Measurements from ENCODE around the gene SEMA3D. TPM values are rescaled to one million over a fixed set of nuclear protein-coding genes. Genes with fewer than 3 reads are reported as not detected.

Gene SEMA3D
- total and polyA plus RNA-seq, 2 experiments from 2014 or later, result 1.5 to 7.2 TPM

DNA sequence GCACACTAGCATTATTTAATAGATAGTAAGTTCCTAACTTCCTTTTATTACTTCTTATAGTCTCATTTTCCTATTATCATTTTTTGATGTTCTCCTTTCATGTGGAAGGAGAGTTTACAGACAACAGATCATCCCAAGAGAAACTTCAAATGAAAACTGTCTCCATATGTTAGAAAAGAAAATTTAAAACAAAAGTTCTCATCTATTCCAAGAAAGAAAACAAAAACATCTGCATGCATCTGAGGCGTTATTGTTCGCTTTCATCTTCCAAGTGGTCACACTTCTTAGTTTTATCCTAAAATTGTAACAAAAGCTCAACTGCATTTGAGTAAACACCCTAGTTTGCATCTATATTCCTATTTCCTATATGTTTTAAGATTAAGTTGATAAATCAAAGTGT is 126.2 kb downstream of the SEMA3D start:
- no peaks in the 10 kb centered on the region for H3K27me3 Mint-ChIP-seq (ENCODE audit: insufficient read depth, low read depth, poor library complexity)
- no peak overlapping the region for H2AFZ ChIP-seq
- no peak for TF ChIP-seq STAT1 (IDR thresholded peaks at IDR 0.05; ENCODE audit: unreplicated experiment)
- no peak for TF ChIP-seq ZNF331 (CRISPR knock-in tag; IDR thresholded peaks at IDR 0.05; ENCODE audit: low read depth)
- TF ChIP-seq EZH2 (IDR thresholded peaks at IDR 0.05; ENCODE audit: low read depth, unreplicated experiment), result no peak
- no peak for TF ChIP-seq CREB1 (CRISPR knock-in tag; IDR thresholded peaks at IDR 0.05; ENCODE audit: low read depth)
- TF ChIP-seq EZH2phosphoT487 (IDR thresholded peaks at IDR 0.05; ENCODE audit: unreplicated experiment), result no peak

GRCh38 chr7:85055906-85056305 is 130.9 kb downstream of the SEMA3D start:
- Histone ChIP-seq H3K4me2 (no peak overlapping the region), H3K9me2 (ENCODE audit: insufficient read depth) (no peaks in the 10 kb centered on the region), H3K4me3 (no peak overlapping the region), H4K20me1 (replicated peaks; ENCODE audit: insufficient read depth) (no peaks in the 10 kb centered on the region), H3K36me3 (ENCODE audit: insufficient read depth) (no peaks in the 10 kb centered on the region), H3K27ac (ENCODE audit: low read depth) (no peak overlapping the region), H3K79me2 (replicated peaks; ENCODE audit: insufficient read depth) (no peaks in the 10 kb centered on the region), H3K27me3 (ENCODE audit: insufficient read depth) (no peaks in the 10 kb centered on the region), H3F3A (replicated peaks; ENCODE audit: low read depth) (no peaks in the 10 kb centered on the region), H2AFZ (no peak overlapping the region), H3K4me1 (ENCODE audit: insufficient read depth) (no peaks in the 10 kb centered on the region)
- Mint-ChIP-seq H3K4me1 (peaks cover 6% of the 10 kb centered on the region; the same call in 2 of the 3 replicates), H3K36me3 (ENCODE audit: low read depth) (no peaks in the 10 kb centered on the region), H3K9me3 (no peaks in the 10 kb centered on the region), H3K27ac (no peak overlapping the region), H3K4me3 (no peak overlapping the region), H3K27me3 (ENCODE audit: insufficient read depth, low read depth, poor library complexity) (peaks cover 3% of the 10 kb centered on the region)
- TF ChIP-seq EZH2phosphoT487 (IDR thresholded peaks at IDR 0.05; ENCODE audit: unreplicated experiment), result no peak
- TF ChIP-seq EZH2 (IDR thresholded peaks at IDR 0.05; ENCODE audit: low read depth, unreplicated experiment), result no peak
- no peak for TF ChIP-seq ZNF331 (CRISPR knock-in tag; IDR thresholded peaks at IDR 0.05; ENCODE audit: low read depth)
- DNase-seq (ENCODE audit: low spot score), result no peak
- ATAC-seq, result no peak

More for the DNA sequence above, 126.2 kb downstream of the SEMA3D start:
- no peaks in the 10 kb centered on the region for H3K79me2 ChIP-seq (replicated peaks; ENCODE audit: insufficient read depth)
- Mint-ChIP-seq H3K4me1 (peaks cover under 1% of the 10 kb centered on the region; the same call in 2 of the 3 replicates), H3K4me3 (no peak overlapping the region), H3K36me3 (ENCODE audit: low read depth) (no peaks in the 10 kb centered on the region), H3K27ac (no peak overlapping the region), H3K9me3 (no peaks in the 10 kb centered on the region)
- ATAC-seq (no peak), DNase-seq (ENCODE audit: low spot score) (no peak)
- H3K27me3 ChIP-seq (ENCODE audit: insufficient read depth), result no peaks in the 10 kb centered on the region
- no peak overlapping the region for H3K4me3 ChIP-seq
- no peak overlapping the region for H3K27ac ChIP-seq (ENCODE audit: low read depth)
- H4K20me1 ChIP-seq (replicated peaks; ENCODE audit: insufficient read depth), result no peaks in the 10 kb centered on the region
- no peak overlapping the region for H3K4me2 ChIP-seq
- H3F3A ChIP-seq (replicated peaks; ENCODE audit: low read depth), result no peaks in the 10 kb centered on the region
- no peaks in the 10 kb centered on the region for H3K4me1 ChIP-seq (ENCODE audit: insufficient read depth)
- no peaks in the 10 kb centered on the region for H3K36me3 ChIP-seq (ENCODE audit: insufficient read depth)
- no peaks in the 10 kb centered on the region for H3K9me2 ChIP-seq (ENCODE audit: insufficient read depth)

DNA sequence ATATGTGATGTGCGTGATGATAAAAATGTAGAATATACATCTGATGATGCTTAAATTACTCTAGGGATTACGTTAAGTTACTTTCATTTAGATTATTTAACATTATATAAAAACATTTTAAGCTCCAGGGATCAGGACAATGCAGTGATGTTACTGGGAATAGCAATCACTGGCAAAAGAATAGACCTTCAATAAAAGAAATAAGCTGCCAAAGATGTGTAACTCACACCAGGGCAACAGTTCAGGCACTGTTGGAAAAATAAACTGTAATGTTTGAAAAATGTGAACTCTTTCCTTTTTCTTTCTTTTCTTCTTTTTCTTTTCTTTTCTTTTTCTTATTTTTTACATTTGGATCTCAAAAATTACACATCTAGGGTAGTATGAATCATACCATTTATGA is 131.7 kb downstream of the SEMA3D start:
- H3K27me3 ChIP-seq (ENCODE audit: insufficient read depth), result no peaks in the 10 kb centered on the region
- H3K9me3 Mint-ChIP-seq, result no peaks in the 10 kb centered on the region
- no peaks in the 10 kb centered on the region for H3F3A ChIP-seq (replicated peaks; ENCODE audit: low read depth)
- no peak overlapping the region for H3K4me3 Mint-ChIP-seq
- peaks cover 3% of the 10 kb centered on the region for H3K27me3 Mint-ChIP-seq (ENCODE audit: insufficient read depth, low read depth, poor library complexity)
- no peak for ATAC-seq
- H2AFZ ChIP-seq, result no peak overlapping the region
- no peak overlapping the region for H3K27ac ChIP-seq (ENCODE audit: low read depth)
- H4K20me1 ChIP-seq (replicated peaks; ENCODE audit: insufficient read depth), result no peaks in the 10 kb centered on the region
- no peak overlapping the region for H3K4me2 ChIP-seq
- no peaks in the 10 kb centered on the region for H3K9me2 ChIP-seq (ENCODE audit: insufficient read depth)
- H3K4me1 Mint-ChIP-seq, result peaks cover 6% of the 10 kb centered on the region; the same call in 2 of the 3 replicates
- H3K79me2 ChIP-seq (replicated peaks; ENCODE audit: insufficient read depth), result no peaks in the 10 kb centered on the region
- H3K4me3 ChIP-seq, result no peak overlapping the region
- H3K36me3 ChIP-seq (ENCODE audit: insufficient read depth), result no peaks in the 10 kb centered on the region
- no peak for DNase-seq (ENCODE audit: low spot score)
- H3K4me1 ChIP-seq (ENCODE audit: insufficient read depth), result no peaks in the 10 kb centered on the region
- H3K36me3 Mint-ChIP-seq (ENCODE audit: low read depth), result no peaks in the 10 kb centered on the region
- H3K27ac Mint-ChIP-seq, result no peak overlapping the region
- no peak for TF ChIP-seq CREB1 (CRISPR knock-in tag; IDR thresholded peaks at IDR 0.05; ENCODE audit: low read depth)
- no peak for TF ChIP-seq POLR2AphosphoS5 (IDR thresholded peaks at IDR 0.05; ENCODE audit: low read depth)
- no peak for TF ChIP-seq NANOG (IDR thresholded peaks at IDR 0.05; ENCODE audit: borderline replicate concordance)
- TF ChIP-seq, protein P1, sequence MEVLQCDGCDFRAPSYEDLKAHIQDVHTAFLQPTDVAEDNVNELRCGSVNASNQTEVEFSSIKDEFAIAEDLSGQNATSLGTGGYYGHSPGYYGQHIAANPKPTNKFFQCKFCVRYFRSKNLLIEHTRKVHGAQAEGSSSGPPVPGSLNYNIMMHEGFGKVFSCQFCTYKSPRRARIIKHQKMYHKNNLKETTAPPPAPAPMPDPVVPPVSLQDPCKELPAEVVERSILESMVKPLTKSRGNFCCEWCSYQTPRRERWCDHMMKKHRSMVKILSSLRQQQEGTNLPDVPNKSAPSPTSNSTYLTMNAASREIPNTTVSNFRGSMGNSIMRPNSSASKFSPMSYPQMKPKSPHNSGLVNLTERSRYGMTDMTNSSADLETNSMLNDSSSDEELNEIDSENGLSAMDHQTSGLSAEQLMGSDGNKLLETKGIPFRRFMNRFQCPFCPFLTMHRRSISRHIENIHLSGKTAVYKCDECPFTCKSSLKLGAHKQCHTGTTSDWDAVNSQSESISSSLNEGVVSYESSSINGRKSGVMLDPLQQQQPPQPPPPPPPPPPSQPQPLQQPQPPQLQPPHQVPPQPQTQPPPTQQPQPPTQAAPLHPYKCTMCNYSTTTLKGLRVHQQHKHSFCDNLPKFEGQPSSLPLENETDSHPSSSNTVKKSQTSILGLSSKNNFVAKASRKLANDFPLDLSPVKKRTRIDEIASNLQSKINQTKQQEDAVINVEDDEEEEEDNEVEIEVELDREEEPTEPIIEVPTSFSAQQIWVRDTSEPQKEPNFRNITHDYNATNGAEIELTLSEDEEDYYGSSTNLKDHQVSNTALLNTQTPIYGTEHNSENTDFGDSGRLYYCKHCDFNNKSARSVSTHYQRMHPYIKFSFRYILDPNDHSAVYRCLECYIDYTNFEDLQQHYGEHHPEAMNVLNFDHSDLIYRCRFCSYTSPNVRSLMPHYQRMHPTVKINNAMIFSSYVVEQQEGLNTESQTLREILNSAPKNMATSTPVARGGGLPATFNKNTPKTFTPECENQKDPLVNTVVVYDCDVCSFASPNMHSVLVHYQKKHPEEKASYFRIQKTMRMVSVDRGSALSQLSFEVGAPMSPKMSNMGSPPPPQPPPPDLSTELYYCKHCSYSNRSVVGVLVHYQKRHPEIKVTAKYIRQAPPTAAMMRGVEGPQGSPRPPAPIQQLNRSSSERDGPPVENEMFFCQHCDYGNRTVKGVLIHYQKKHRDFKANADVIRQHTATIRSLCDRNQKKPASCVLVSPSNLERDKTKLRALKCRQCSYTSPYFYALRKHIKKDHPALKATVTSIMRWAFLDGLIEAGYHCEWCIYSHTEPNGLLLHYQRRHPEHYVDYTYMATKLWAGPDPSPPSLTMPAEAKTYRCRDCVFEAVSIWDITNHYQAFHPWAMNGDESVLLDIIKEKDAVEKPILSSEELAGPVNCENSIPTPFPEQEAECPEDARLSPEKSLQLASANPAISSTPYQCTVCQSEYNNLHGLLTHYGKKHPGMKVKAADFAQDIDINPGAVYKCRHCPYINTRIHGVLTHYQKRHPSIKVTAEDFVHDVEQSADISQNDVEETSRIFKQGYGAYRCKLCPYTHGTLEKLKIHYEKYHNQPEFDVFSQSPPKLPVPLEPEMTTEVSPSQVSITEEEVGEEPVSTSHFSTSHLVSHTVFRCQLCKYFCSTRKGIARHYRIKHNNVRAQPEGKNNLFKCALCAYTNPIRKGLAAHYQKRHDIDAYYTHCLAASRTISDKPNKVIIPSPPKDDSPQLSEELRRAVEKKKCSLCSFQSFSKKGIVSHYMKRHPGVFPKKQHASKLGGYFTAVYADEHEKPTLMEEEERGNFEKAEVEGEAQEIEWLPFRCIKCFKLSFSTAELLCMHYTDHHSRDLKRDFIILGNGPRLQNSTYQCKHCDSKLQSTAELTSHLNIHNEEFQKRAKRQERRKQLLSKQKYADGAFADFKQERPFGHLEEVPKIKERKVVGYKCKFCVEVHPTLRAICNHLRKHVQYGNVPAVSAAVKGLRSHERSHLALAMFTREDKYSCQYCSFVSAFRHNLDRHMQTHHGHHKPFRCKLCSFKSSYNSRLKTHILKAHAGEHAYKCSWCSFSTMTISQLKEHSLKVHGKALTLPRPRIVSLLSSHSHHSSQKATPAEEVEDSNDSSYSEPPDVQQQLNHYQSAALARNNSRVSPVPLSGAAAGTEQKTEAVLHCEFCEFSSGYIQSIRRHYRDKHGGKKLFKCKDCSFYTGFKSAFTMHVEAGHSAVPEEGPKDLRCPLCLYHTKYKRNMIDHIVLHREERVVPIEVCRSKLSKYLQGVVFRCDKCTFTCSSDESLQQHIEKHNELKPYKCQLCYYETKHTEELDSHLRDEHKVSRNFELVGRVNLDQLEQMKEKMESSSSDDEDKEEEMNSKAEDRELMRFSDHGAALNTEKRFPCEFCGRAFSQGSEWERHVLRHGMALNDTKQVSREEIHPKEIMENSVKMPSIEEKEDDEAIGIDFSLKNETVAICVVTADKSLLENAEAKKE (CRISPR knock-in tag; IDR thresholded peaks at IDR 0.05), result no peak
- TF ChIP-seq, protein P2, sequence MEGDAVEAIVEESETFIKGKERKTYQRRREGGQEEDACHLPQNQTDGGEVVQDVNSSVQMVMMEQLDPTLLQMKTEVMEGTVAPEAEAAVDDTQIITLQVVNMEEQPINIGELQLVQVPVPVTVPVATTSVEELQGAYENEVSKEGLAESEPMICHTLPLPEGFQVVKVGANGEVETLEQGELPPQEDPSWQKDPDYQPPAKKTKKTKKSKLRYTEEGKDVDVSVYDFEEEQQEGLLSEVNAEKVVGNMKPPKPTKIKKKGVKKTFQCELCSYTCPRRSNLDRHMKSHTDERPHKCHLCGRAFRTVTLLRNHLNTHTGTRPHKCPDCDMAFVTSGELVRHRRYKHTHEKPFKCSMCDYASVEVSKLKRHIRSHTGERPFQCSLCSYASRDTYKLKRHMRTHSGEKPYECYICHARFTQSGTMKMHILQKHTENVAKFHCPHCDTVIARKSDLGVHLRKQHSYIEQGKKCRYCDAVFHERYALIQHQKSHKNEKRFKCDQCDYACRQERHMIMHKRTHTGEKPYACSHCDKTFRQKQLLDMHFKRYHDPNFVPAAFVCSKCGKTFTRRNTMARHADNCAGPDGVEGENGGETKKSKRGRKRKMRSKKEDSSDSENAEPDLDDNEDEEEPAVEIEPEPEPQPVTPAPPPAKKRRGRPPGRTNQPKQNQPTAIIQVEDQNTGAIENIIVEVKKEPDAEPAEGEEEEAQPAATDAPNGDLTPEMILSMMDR (conservative IDR thresholded peaks at IDR 0.05; ENCODE audit: low read depth in 2 of 2), result no peak
- no peak for TF ChIP-seq EZH2 (IDR thresholded peaks at IDR 0.05; ENCODE audit: low read depth, unreplicated experiment)

Data from GM23338 (cell line).